HG03060 (cell line): Measurements from ENCODE around the gene EID2.

Experiments used
- ATAC-seq: cut with Tn5 transposase; IDR thresholded peaks from one replicate; pipeline ENCODE4 v1.9.1; 2021; ENCODE audit warnings: low read depth, moderate number of reproducible peaks; ENCODE audit not compliant: unreplicated experiment

Gene EID2

GRCh38 chr19:39539518-39540332, at the start of gene EID2:
Gene EID2, minus strand, starts transcription at chr19:39540161. Its CDS starts 82 bp downstream, at chr19:39540079.
- ATAC-seq: peak; percentile 63

GRCh38 chr19:39588066-39588465, 48.1 kb upstream of the EID2 start:
- ATAC-seq: no peak

GRCh38 chr19:39587496-39587895, 47.5 kb upstream of the EID2 start:
- ATAC-seq: no peak

GRCh38 chr19:39582891-39583625, 43.1 kb upstream of the EID2 start:
- no peak for ATAC-seq

GRCh38 chr19:39582442-39582841, 42.5 kb upstream of the EID2 start:
- ATAC-seq: no peak

GRCh38 chr19:39568604-39569003, 28.6 kb upstream of the EID2 start:
- ATAC-seq: no peak

- no peak for ATAC-seq
Observed at GRCh38 chr19:39566064-39566463, 26.1 kb upstream of the EID2 start.

GRCh38 chr19:39563408-39563807, 23.4 kb upstream of the EID2 start:
- no peak for ATAC-seq

GRCh38 chr19:39558624-39559117, 18.7 kb upstream of the EID2 start:
- no peak for ATAC-seq

GRCh38 chr19:39557811-39558623, 18.1 kb upstream of the EID2 start:
- ATAC-seq: no peak

GRCh38 chr19:39555883-39556282, 15.9 kb upstream of the EID2 start:
- ATAC-seq: no peak

- no peak for ATAC-seq
Observed at GRCh38 chr19:39554701-39555311, 14.8 kb upstream of the EID2 start.

GRCh38 chr19:39553082-39553652, 13.2 kb upstream of the EID2 start:
- no peak for ATAC-seq

- ATAC-seq: no peak
Observed at GRCh38 chr19:39550197-39550596, 10.2 kb upstream of the EID2 start.

- no peak for ATAC-seq
Observed at GRCh38 chr19:39546599-39546998, 6.6 kb upstream of the EID2 start.

GRCh38 chr19:39544911-39545310, 5.0 kb upstream of the EID2 start:
- no peak for ATAC-seq

- no peak for ATAC-seq
Observed at GRCh38 chr19:39544226-39544903, 4.4 kb upstream of the EID2 start.

GRCh38 chr19:39543477-39543857, 3.5 kb upstream of the EID2 start:
- ATAC-seq: no peak

- no peak for ATAC-seq
Observed at GRCh38 chr19:39542206-39542605, 2.2 kb upstream of the EID2 start.

- no peak for ATAC-seq
Observed at GRCh38 chr19:39540333-39540673, 342 bp upstream of the EID2 start.
